HCT116 (cell line): ENCODE measurements around the gene GPNMB. TPM values are rescaled to one million over a fixed set of nuclear protein-coding genes. Genes with fewer than 3 reads are reported as not detected.

Source experiments
- ATAC-seq: fragments of 200-7000 bp; cut with Tn5 transposase; 2 replicates; pipeline ENCODE4 v1.9.1; 2020; ENCODE audit warnings: mild to moderate bottlenecking, moderate library complexity
- BruUV-seq: library from RNA; stranded (reverse); fragments of 400-500 nt; replicated peaks from 2 replicates; lab custom pipeline; 2021; lab: Mats Ljungman, UMichigan
- CTCF ChIA-PET: fragments of 300-600 bp; sonication (Branson Sonifier 250); formaldehyde crosslinking; loops from one replicate; lab custom pipeline; 2021; ENCODE audit warnings: antibody characterized with exemption; lab: Charles Lee
- POLR2A ChIA-PET: fragments of 300-600, 350-600 bp; sonication (Branson Sonifier 250); formaldehyde crosslinking; loops from one replicate; lab custom pipeline; 2021; ENCODE audit warnings: antibody characterized with exemption; lab: Charles Lee
- RAD21 ChIA-PET, 2 experiments: fragments of 300-600 bp; sonication (Branson Sonifier 250); formaldehyde crosslinking; loops; one replicate each; lab custom pipeline; 2023; ENCODE audit warnings: low total read pairs in 2 of 2; ENCODE audit not compliant: uncharacterized antibody in 2 of 2, unreplicated experiment in 2 of 2, low non-redundant PET in 1 of 2; lab: Charles Lee
- DNase-seq: peaks from one replicate; pipeline ENCODE4 v3.0.0-alpha.2; 2010; ENCODE audit warnings: low read depth, low spot score
- H2AFZ ChIP-seq: fragments of 200-600 bp; shearing (Covaris generic), sonication (generic); 2 replicates; pipeline ENCODE4 v1.6.1; 2017; ENCODE audit warnings: low read depth, mixed run types, mixed read lengths, antibody characterized with exemption, low read length; ENCODE audit not compliant: poor library complexity, severe bottlenecking
- H3K27ac ChIP-seq: 2 replicates; pipeline ENCODE4 v1.5.1; 2012; ENCODE audit warnings: low read depth, low read length
- H3K27me3 ChIP-seq: fragments of 200-600 bp; sonication (generic); 2 replicates; pipeline ENCODE4 v1.6.1; 2016; ENCODE audit warnings: mixed run types, low read length, mixed read lengths; ENCODE audit not compliant: insufficient read depth
- H3K36me3 ChIP-seq, 2 experiments: fragments of 200-500 bp in 1 of 2; fragments of 200-600 bp in 1 of 2; sonication (Bioruptor generic) in 1 of 2; sonication (generic) in 1 of 2; 2 replicates each; pipeline versions ENCODE4 v1.5.1 to v1.6.1; 2014 to 2016; ENCODE audit warnings: low read length in 2 of 2, inconsistent platforms in 1 of 2, mixed read lengths in 1 of 2, mixed run types in 1 of 2; ENCODE audit not compliant: insufficient read depth in 2 of 2, control insufficient read depth in 1 of 2
- H3K4me1 ChIP-seq, 2 experiments: fragments of 200-600 bp in 1 of 2; sonication (generic) in 1 of 2; 2 replicates each; pipeline versions ENCODE4 v1.5.1 to v1.6.1; 2012 to 2017; ENCODE audit warnings: low read length in 2 of 2, inconsistent platforms in 1 of 2, mild to moderate bottlenecking in 1 of 2, mixed read lengths in 1 of 2, mixed run types in 1 of 2, moderate library complexity in 1 of 2; ENCODE audit not compliant: insufficient read depth in 2 of 2, control insufficient read depth in 1 of 2
- H3K4me2 ChIP-seq: fragments of 200-600 bp; sonication (generic); 2 replicates; pipeline ENCODE4 v1.6.1; 2017; ENCODE audit warnings: mixed run types, low read length, mixed read lengths
- H3K4me3 ChIP-seq, 2 experiments: fragments of 200-600 bp in 1 of 2; sonication (generic) in 1 of 2; replicated peaks in 1 of 2; 2 replicates each; pipeline ENCODE4 v1.5.1; 2011 to 2016; ENCODE audit warnings: low read length in 2 of 2, control low read depth in 1 of 2, low read depth in 1 of 2, mild to moderate bottlenecking in 1 of 2, mixed read lengths in 1 of 2, mixed run types in 1 of 2
- H3K79me2 ChIP-seq: fragments of 200-600 bp; sonication (generic); 2 replicates; pipeline ENCODE4 v1.6.1; 2017; ENCODE audit warnings: mild to moderate bottlenecking, mixed run types, low read length, moderate library complexity, mixed read lengths; ENCODE audit not compliant: insufficient read depth
- H3K9ac ChIP-seq: fragments of 200-600 bp; sonication (generic); 2 replicates; pipeline ENCODE4 v1.6.1; 2016; ENCODE audit warnings: low read length, mixed read lengths
- H3K9me2 ChIP-seq: fragments of 200-600 bp; sonication (generic), shearing (Covaris generic); 2 replicates; pipeline ENCODE4 v1.6.1; 2017; ENCODE audit warnings: mixed run types, mild to moderate bottlenecking, moderate library complexity; ENCODE audit not compliant: insufficient read depth
- H3K9me3 ChIP-seq, 2 experiments: fragments of 200-500 bp in 1 of 2; fragments of 200-600 bp in 1 of 2; sonication (Bioruptor generic) in 1 of 2; sonication (generic) in 1 of 2; 2 replicates each; pipeline ENCODE4 v1.6.1; 2014 to 2017; ENCODE audit warnings: low read length in 2 of 2, mixed read lengths in 2 of 2, inconsistent platforms in 1 of 2, low read depth in 1 of 2, mild to moderate bottlenecking in 1 of 2, mixed run types in 1 of 2, moderate library complexity in 1 of 2; ENCODE audit not compliant: control insufficient read depth in 1 of 2, insufficient read depth in 1 of 2
- H4K20me1 ChIP-seq: fragments of 200-600 bp; sonication (generic), shearing (Covaris generic); 2 replicates; pipeline ENCODE4 v1.6.1; 2017; ENCODE audit warnings: mixed run types, mild to moderate bottlenecking, moderate library complexity; ENCODE audit not compliant: insufficient read depth
- CBX3 ChIP-seq: IDR thresholded peaks from 2 replicates; pipeline ENCODE4 v1.6.1; 2012; ENCODE audit warnings: low read depth
- EGR1 ChIP-seq: IDR thresholded peaks from 2 replicates; pipeline ENCODE4 v1.6.1; 2012; ENCODE audit warnings: low read depth
- EZH2 ChIP-seq: fragments of 200-600 bp; sonication (generic); IDR thresholded peaks from 2 replicates; pipeline ENCODE4 v1.6.1; 2017; ENCODE audit warnings: antibody characterized with exemption, mixed run types
- EZH2phosphoT487 ChIP-seq: fragments of 200-600 bp; IDR thresholded peaks from 2 replicates; pipeline ENCODE4 v1.6.1; 2018; ENCODE audit warnings: antibody characterized with exemption, borderline replicate concordance
- POLR2AphosphoS5 ChIP-seq: IDR thresholded peaks from 2 replicates; pipeline ENCODE4 v1.6.1; 2011; ENCODE audit warnings: mild to moderate bottlenecking, low read depth, low read length, moderate library complexity
- SP1 ChIP-seq: IDR thresholded peaks from 2 replicates; pipeline ENCODE4 v1.6.1; 2012; ENCODE audit warnings: low read depth
- TCF7L2 ChIP-seq: IDR thresholded peaks from 2 replicates; pipeline ENCODE4 v1.7.0; 2011; ENCODE audit warnings: borderline replicate concordance, inconsistent platforms; ENCODE audit not compliant: insufficient read depth, insufficient read length; ENCODE audit errors: extremely low read depth
- ZFX ChIP-seq: fragments of 450-650 bp; IDR thresholded peaks from 2 replicates; pipeline ENCODE4 v1.6.1; 2017
- intact Hi-C: fragments of 100-400 bp; cut with micrococcal nuclease; formaldehyde crosslinking; loops from 2 replicates; pipeline ENCODE4 v1.10.0; 2022
- total RNA-seq: library from RNA; stranded (reverse); gene quantifications from one replicate; pipeline ENCODE4 v1.2.1, GENCODE V29; 2021; ENCODE audit not compliant: unreplicated experiment
- TF ChIP-seq, protein P1 (sequence below): IDR thresholded peaks from 2 replicates; pipeline ENCODE4 v1.6.1; 2011; ENCODE audit warnings: mild to moderate bottlenecking, low read length, moderate library complexity; ENCODE audit not compliant: insufficient replicate concordance; ENCODE audit errors: extremely low read depth
- TF ChIP-seq, protein P2 (sequence below): IDR thresholded peaks from 2 replicates; pipeline ENCODE4 v1.6.1; 2012

The GPNMB gene
- total RNA-seq, 1 experiment from 2014 or later = 2.8 TPM

DNA sequence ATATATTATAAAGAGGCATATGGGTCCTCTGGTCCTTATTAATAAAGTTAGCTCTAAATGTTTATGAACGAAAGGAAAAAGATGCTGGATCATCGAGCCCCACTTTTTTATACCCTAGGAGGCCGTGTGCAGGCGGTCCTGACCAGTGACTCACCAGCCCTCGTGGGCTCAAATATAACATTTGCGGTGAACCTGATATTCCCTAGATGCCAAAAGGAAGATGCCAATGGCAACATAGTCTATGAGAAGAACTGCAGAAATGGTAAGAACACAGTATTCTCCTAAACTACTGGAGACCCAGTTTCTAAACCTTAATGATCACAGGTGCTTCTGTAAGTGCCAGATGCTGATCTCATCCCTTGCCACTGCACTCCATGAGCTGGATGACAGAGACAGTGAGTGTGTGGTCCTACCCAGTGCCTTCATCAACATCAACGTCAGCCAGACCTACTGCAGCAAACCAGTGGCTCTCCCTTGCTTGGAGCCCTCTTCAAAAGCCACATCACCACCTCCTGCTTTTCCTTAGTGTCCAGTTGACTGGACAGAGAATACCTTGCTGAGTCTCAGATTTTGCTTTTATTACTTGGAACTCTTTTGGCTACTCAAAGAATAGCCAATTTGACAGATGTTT is 7.6 kb downstream of the GPNMB start:
- BruUV-seq = no TSS peak
- POLR2A ChIA-PET = no interaction called here
- H3K36me3 ChIP-seq = no peaks in the 10 kb centered on the region
- RAD21 ChIA-PET = no interaction called here
- CTCF ChIA-PET = no interaction called here
- H3K4me3 ChIP-seq = no peak overlapping the region
- intact Hi-C loops = no loop called here
- H3K27ac ChIP-seq = no peak overlapping the region
- no peak overlapping the region for H3K9ac ChIP-seq
- no peaks in the 10 kb centered on the region for H3K27me3 ChIP-seq
- H3K79me2 ChIP-seq = no peaks in the 10 kb centered on the region
- no peaks in the 10 kb centered on the region for H3K4me1 ChIP-seq
- no peaks in the 10 kb centered on the region for H3K9me2 ChIP-seq
- no peak overlapping the region for H3K4me2 ChIP-seq
- no peak overlapping the region for H2AFZ ChIP-seq
- ATAC-seq = no peak
- no peak for DNase-seq
- H4K20me1 ChIP-seq = no peaks in the 10 kb centered on the region
- no peaks in the 10 kb centered on the region for H3K9me3 ChIP-seq
- TF ChIP-seq EGR1 = no peak
- no peak for TF ChIP-seq TCF7L2
- no peak for TF ChIP-seq ZFX
- TF ChIP-seq, protein P1, sequence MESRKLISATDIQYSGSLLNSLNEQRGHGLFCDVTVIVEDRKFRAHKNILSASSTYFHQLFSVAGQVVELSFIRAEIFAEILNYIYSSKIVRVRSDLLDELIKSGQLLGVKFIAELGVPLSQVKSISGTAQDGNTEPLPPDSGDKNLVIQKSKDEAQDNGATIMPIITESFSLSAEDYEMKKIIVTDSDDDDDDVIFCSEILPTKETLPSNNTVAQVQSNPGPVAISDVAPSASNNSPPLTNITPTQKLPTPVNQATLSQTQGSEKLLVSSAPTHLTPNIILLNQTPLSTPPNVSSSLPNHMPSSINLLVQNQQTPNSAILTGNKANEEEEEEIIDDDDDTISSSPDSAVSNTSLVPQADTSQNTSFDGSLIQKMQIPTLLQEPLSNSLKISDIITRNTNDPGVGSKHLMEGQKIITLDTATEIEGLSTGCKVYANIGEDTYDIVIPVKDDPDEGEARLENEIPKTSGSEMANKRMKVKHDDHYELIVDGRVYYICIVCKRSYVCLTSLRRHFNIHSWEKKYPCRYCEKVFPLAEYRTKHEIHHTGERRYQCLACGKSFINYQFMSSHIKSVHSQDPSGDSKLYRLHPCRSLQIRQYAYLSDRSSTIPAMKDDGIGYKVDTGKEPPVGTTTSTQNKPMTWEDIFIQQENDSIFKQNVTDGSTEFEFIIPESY = no peak
- TF ChIP-seq SP1 = no peak
- no peak for TF ChIP-seq CBX3
- no peak for TF ChIP-seq POLR2AphosphoS5
- TF ChIP-seq, protein P2, sequence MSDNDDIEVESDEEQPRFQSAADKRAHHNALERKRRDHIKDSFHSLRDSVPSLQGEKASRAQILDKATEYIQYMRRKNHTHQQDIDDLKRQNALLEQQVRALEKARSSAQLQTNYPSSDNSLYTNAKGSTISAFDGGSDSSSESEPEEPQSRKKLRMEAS = no peak
- TF ChIP-seq EZH2 = no peak
- no peak for TF ChIP-seq EZH2phosphoT487
